Left lobe of liver (tissue), 1 donor: ENCODE results near the gene ZGRF1. TPM values are rescaled to one million over a fixed set of nuclear protein-coding genes. Genes with fewer than 3 reads are reported as not detected.

Experiments
- total RNA-seq: library from RNA; stranded (reverse); gene quantifications from one replicate; pipeline ENCODE4 v1.2.1, GENCODE V29; 2021
- donor health status: DM: no; HTN: yes; CAD: no.

ZGRF1 gene
- total RNA-seq, 1 donor from 2014 or later: 1.7 TPM

Other genes starting within 250 kb of the ZGRF1 start
- not detected for gene NEUROG2, start 120.7 kb downstream of the ZGRF1 start, total RNA-seq
- 14.7 TPM for gene LARP7, start 234 bp upstream of the ZGRF1 start, total RNA-seq